NOMO-1 treated with dmso at 0.1 percent for 144 hours (cell line): ENCODE data around the gene OPRL1.

Experiments used
- DNase-seq: peaks from one replicate; lab custom pipeline; 2025; ENCODE audit not compliant: unreplicated experiment; lab: John Stamatoyannopoulos, UW

The OPRL1 gene

DNA sequence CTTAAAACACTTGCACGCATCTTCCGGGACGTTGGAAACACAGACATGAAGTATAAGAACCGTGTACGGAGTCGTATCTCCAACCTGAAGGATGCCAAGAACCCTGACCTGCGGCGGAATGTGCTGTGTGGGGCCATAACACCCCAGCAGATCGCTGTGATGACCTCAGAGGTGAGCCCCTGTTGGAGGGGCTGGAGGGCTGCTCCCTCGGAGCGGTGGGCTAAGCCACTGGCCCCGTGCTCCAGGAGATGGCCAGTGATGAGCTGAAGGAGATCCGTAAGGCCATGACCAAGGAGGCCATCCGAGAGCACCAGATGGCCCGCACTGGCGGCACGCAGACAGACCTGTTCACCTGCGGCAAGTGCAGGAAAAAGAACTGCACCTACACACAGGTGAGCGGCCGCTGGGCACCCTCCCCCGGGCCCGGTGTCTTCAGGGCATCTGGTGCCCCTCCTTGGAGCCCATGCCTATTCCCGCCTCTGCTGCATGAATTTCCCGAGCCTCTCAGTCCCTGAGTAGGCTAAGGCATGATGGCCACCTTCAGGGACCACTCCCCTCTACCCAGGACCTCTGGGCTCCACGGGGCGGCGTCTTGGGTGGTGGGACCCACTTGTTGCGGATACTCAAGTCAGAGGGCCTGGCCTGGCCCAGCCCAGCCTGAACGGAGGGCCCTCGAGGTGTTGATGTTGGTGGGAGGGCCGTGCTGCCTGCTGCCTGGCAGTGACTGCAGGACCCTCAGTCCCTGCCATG lies 9.5 kb upstream of the OPRL1 start:
- DNase-seq: no peak

DNA sequence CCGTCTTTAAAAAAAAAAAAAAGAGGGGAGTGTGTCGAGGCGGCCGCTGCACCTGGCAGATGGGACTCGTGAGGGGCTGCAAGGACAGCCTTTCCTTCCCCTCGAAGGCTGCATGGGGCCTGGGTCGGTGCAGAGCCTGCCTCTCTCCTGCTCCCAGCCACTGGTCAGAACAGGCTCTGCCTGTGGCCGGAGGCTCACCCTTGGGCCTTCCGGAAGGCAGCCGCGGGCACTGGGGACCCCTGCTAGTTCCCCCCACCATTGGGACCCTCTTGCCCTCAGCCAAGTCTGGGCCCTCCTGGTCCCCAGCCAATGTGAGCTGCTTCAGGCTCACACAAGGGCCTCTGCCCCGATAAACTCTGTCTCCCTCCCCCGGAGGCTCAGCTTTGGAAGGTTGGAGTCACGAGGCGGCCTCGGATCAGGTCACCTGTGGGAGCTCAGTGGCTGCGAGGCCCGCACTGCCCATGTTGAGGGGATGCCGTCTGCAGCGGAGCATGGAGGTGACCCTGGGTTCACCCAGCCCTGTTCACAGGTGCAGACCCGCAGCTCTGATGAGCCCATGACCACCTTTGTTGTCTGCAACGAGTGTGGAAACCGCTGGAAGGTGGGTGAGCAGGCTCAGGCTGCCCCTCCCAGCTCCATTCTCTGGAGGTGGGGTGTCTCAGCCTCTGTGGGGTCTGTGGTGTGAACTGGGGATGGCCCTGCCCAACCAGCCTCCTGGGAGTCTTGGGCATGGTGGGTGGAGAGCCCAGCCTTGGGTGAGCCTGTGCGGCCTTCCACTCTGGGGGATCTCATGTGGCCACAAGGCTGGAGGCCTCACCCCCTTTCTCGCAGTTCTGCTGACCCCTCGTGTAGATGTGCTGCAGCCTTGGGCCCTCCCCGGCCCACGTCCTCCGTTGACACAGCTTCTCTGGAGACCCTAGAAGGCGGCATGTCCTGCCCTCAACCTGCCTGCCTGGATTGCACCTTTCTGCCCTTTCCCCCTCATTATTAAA lies 8.2 kb upstream of the OPRL1 start:
- no peak for DNase-seq

GRCh38 chr20:64072498-64073063 lies 7.3 kb upstream of the OPRL1 start:
- no peak for DNase-seq

DNA sequence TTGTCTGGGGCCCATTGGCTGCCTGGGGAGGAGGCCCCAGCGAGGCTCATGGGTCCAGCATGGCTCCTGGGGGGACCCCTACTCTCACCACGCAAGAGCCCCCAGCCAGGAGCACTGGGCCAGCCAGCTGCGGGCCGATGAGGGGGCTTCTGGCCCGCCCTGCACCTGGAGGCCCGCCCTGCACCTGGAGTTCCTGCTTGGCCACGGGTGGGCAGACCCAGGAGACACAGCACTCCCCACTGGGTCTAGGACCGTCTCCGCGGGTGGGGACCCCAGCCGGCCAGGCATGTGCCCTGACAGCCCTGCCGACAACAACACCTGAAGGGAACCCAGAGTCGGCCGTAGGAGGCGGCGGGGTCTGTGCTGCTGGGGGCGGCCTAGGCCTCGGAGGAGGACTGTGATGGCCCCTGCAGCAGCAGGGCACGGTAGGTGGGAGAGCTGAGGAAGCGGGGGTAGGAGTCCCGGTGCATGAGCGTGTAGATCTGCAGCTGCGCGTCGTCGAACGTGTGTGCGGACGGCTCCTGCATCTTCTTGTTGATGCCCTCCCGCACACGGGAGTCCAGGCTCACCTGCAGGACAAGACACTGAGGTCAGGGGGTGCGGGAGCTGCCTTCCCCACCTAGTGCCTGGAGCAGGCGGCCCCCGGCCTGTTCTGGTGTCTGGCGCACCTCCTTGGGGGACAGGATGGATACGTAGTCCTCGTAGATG lies 6.3 kb upstream of the OPRL1 start:
- no peak for DNase-seq

- no peak for DNase-seq
These were observed 5.6 kb upstream of the OPRL1 start for GRCh38 chr20:64074184-64074789.

DNA sequence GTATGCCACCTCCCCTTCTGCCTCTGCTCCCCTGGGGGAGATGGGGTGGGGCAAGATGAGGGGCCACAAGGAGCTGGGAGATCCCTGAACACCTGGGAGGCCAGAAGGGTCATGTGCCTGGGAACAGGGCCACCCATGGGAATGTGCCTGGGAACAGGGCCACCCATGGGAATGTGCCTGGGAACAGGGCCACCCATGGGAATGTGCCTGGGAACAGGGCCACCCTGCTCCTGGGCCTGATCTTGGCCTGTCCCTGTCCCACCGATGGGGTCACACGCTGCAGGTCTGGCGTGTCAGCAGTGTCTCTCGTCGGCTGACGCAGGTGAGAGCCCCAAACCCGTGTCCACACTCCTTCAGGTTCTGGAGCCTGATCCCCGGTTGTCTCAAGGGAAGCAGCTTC lies 4.9 kb upstream of the OPRL1 start:
- DNase-seq: no peak

DNA sequence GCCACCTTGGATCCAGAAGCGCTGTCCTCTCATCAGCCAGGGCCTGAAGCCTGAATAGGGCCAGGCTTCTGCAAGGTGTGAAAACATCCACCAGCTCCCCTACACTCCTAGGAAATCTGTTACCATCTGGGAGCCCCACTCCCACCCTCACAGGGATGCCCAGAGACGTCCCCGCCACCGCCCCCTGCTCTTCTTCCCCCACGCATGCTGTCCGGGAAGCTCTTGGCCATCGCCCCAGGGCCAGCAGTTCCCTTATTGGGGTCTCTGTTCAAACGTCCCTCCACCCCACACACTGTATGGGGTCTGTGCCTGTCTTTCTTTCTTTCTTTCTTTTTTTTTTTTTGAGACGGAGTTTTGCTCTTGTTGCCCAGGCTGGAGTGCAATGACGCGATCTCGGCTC lies 4.3 kb upstream of the OPRL1 start:
- no peak for DNase-seq

GRCh38 chr20:64076061-64076997 lies 3.6 kb upstream of the OPRL1 start:
- DNase-seq: no peak

- DNase-seq: peak; percentile 85
These were observed 2.8 kb upstream of the OPRL1 start for GRCh38 chr20:64077094-64077493.

GRCh38 chr20:64077541-64077875 lies 2.4 kb upstream of the OPRL1 start:
- DNase-seq: no peak

DNA sequence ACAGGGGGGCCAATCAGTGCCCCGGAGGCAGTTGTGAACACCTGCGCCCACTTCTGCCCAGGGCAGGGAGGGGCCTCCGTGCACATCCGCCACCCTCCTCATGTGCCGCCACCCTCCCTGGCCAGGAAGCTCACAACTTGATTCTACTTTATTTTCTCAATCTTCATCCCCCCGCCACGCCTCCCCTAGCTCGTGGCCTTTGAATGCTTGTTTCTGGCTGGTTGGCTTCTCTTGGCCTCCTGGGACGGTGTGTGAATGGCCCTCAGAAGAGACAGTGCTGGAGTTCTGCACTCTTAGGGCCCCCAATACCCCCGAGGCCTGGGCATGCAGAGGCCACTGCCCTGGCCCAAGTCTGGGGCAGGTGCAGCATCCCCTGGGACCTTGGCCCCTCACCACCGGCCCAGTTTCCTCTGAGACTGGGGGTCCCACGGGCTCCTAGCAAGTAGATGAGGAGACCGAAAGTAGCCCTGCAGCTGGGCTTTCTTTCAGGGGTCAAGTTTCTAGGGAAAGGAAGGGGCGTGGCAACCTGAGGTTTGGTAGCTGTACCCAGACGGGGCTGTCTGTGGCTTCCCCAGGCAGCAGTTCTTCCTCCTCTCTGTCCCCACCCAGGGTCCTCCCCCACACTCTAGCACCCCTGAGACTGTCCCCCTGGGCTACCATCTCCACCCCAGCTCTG lies 1.9 kb upstream of the OPRL1 start:
- peak; percentile 48 for DNase-seq

DNA sequence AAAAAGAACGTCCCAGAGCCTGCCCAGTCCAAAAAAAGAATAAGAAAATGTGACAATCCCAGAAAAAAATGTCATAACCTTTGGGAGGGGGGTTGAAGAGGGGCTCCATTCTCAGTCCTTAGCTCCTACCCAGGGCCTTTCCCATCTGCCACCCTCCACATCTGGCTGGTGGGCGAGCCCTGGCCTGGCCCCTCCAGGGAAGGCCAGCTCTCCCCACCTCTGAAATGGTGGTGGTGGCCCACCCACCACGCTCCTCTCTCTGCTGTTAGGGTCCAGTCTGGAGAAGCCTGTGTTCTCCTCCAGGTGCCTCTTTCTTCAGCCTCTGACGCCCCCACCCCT lies 979 bp upstream of the OPRL1 start:
- DNase-seq: no peak

DNA sequence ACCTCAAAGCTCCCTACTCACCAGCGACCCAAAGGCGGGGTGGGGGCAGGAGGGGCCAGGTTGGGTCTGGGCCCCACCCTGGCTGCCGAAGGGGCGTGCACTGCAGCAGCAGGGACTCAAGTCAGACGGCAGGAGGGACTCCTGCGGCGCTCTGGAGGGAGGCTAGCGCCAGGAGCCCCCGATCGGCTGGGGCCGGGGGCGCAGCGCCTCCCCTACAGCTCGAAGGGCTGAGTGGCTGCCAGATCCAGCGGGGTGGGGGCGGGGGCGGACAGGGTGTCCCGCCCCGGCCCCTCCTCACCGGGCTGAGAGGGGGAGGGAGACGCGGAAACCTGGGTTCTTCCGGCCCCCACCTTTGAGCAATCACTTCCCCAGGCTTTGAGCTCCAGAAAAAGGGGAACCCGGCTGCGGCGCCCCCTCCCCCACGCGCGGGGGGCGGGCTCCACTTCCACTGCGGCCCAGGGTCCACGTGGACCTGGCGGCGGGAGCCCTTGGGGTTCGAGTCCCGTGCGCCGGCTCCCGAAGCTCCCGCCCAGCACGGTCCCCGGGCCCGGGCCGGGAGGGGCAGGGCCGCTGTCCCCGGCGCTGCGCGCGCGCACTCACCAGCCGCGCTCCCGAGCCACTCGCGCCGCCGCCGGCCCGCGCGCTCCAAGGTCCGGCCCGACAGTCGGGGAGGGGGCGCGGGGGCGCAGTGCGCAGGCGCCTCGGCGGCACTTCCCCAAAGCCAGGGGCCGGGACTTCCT lies 439 bp upstream of the OPRL1 start, which contains the start of gene RGS19:
RGS19 (minus strand) TSS at position 246 of the 740 bp plus-strand sequence. CDS start 2,632 bp downstream, outside the sequence.
- DNase-seq: peak; percentile 96

DNA sequence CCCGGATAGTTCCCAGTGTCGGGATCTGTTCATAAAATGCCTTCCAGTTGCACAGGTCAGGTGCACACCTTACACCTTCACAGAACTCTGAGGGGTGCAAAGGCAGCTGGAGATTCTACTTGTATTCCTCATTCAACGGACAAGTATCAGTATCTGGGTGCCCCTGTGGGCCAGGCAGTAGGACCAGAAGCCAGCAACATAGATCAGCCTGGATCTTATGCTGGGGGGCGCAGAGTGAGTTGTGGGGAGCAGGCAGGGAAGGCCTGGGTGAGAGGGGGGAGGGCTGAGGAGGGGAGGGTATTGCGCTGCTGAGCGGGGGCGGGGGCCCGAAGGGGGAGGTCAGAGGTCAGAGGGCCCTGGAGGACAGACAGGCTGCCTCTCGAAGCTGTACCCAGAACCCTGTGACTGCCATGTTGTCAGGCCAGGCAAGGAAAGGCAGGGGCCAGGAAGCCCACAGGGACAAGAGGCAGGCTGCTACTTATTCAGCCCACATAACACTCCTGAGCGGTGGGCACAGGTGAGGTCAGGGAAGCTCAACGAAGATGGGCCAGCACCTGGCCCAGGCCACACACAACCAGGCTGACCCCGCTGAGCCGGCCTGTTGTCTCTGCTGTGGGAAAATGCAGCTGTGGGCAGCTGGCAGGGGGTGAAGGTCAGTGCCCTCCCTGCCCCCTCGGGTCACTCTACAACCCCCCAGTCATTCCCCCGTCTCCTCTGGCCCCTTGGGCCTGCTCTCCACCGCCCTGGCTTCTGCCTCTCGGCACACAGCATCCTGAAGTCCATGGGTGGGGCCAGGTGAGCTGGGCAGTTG lies 1.1 kb downstream of the OPRL1 start:
- DNase-seq: no peak

GRCh38 chr20:64081624-64081964 lies 1.7 kb downstream of the OPRL1 start:
- no peak for DNase-seq

DNA sequence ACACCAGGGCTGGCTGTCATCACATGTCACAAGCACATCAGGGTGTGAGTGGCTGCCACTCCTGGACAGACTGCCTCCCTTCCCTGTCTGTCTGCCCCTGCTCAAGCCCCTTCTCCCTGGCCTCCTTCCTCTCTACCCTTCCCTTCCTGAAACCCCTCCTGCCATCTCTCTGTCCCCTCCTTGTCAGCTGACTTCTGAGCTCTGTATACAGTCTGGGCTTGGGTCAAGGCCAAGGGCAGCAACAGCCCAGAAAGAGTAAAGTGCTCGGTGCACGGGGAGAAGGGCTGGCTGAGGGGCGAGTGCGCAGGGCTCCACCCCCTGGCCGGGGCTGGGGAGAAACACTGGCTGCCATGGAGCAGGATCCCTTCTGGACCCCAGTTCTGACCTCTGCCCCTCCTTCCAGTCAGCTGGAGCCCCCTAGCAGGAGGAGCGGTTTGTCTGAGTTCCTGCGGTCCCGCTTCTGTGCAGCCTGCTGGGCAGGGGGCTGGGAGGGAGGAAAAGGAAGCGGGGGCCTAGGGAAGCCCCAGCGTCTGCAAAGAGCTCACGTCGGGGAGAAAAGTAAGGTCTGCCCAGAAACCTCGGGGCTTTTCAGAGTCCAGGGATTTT lies 2.3 kb downstream of the OPRL1 start:
- DNase-seq: no peak

- no peak for DNase-seq
These were observed 3.0 kb downstream of the OPRL1 start for GRCh38 chr20:64082820-64083377.
